ENCODE data around the gene XRCC1. TPM values are rescaled to one million over a fixed set of nuclear protein-coding genes. Genes with fewer than 3 reads are reported as not detected.

The XRCC1 gene
- total and polyA plus RNA-seq, 9 of the 15 experiments (the other 6 are each of a cell fraction or from before 2014, with no cell fraction given) = 1.5 to 36.9 (median 24.9) TPM

DNA sequence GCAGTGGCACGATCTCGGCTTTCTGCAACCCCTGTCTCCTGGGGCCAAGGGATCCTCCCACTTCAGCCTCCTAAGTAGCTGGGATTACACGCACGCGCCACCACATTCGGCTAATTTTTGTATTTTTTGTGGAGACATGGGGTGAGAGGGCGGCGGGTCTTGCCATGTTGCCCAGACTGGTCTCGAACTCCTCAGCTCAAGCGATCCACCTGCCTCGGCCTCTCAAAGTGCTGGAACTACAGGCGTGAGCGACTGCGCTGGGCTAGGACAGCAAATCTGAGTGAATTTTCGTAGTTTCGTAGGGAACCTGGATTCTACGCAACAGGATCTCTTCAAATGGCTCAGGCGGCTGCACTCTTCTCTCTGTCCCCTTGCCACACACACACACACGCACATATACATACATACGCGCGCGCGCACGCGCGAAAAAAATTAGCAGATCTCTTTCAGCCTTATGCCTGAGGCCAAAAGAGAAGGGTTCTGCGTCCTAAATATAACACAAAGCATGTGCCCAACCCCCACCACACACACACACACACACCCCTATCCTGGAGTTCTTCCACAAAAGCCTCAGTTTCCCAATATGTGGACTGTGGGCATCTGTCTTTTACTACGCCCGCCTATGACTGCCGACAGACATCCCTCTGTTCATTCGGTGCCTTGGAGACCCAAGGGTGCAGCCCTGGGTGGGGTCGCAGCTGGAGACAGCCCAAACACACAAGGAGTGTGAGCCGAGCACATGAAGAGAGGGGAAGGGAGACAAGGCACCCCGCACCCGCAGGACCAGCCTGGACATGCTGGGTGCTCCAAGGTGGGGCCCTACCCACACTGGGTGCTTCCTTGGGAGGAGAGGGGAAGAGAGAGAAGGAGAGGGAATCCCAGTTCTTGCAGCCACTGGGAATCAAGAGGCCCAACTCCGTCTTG is 890 bp upstream of the XRCC1 start:
- CTCF ChIA-PET (ENCODE audit: low intra/inter-chr PET ratio) = no interaction called here
- POLR2A ChIA-PET = interaction anchor here (0.6 to 1.5 kb wide), 2 partner anchors 20 to 189 kb away, joined by 3 to 5 read pairs; partner anchors contain the start of genes IRGQ and ZNF576
- no peak overlapping the region for H3K4me3 ChIP-seq
- H3K27ac ChIP-seq (ENCODE audit: extremely low read depth, low read depth, low read length) = no peak overlapping the region
- TF ChIP-seq EP400 (IDR thresholded peaks at IDR 0.05) = 0 out of 2 replicates have a peak, but pooled peaks have one; percentile 2
- TF ChIP-seq, protein P1, sequence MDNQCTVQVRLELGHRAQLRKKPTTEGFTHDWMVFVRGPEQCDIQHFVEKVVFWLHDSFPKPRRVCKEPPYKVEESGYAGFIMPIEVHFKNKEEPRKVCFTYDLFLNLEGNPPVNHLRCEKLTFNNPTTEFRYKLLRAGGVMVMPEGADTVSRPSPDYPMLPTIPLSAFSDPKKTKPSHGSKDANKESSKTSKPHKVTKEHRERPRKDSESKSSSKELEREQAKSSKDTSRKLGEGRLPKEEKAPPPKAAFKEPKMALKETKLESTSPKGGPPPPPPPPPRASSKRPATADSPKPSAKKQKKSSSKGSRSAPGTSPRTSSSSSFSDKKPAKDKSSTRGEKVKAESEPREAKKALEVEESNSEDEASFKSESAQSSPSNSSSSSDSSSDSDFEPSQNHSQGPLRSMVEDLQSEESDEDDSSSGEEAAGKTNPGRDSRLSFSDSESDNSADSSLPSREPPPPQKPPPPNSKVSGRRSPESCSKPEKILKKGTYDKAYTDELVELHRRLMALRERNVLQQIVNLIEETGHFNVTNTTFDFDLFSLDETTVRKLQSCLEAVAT (IDR thresholded peaks at IDR 0.05) = 0 out of 4 replicates have a peak, but pooled peaks of 1 of the 2 experiments have one; percentile 19
- TF ChIP-seq SP2 (IDR thresholded peaks at IDR 0.05; ENCODE audit: extremely low read depth, low read depth, low read length, poor library complexity, severe bottlenecking) = no peak
- 78% methylated on average over 36 of the region's 37 CpGs for WGBS (ENCODE audit: insufficient coverage, low coverage, missing lambda C conversion rate)
- H3K4me2 ChIP-seq (ENCODE audit: insufficient read depth, low read length) = peak overlapping the region; percentile 48
- H3K9ac ChIP-seq (ENCODE audit: insufficient read depth in 1 of 2, low read depth in 2 of 2, low read length in 2 of 2) = peak overlapping the region; percentile 17 to 74; a peak in 3 of 4 replicates
- H3K9me3 ChIP-seq (replicated peaks; ENCODE audit: control insufficient read depth, insufficient read depth, low read depth, low read length) = no peaks in the 10 kb centered on the region
- no peaks in the 10 kb centered on the region; a peak in 1 of 5 replicates for H3K27me3 ChIP-seq (ENCODE audit: control insufficient read depth in 2 of 2, insufficient read depth in 2 of 2, low read length in 2 of 2)
- intact Hi-C loops (cut with micrococcal nuclease) (loop anchor here (1.0 kb wide), 1 partner anchor 20 kb away; the partner anchor contains the start of genes IRGQ and ZNF576), in situ Hi-C loops (cut with MboI) (no loop called here)
- BruUV-seq (replicated peaks) = no TSS peak
- FAIRE-seq (no peak), ATAC-seq (no peak), DNase-seq (ENCODE audit: extremely low read depth in 1 of 4, low spot score in 3 of 4) (no peak)
- H2AFZ ChIP-seq (ENCODE audit: low read depth, low read length) = peak overlapping the region; percentile 85
- H3K36me3 ChIP-seq (ENCODE audit: control insufficient read depth, insufficient read depth, low read length) = peaks cover 8% of the 10 kb centered on the region; the same call in 2 of the 3 replicates
- no peaks in the 10 kb centered on the region for H4K20me1 ChIP-seq (replicated peaks; ENCODE audit: control insufficient read depth, insufficient read depth, low read length)
- no peaks in the 10 kb centered on the region for H3K9me1 ChIP-seq (ENCODE audit: control insufficient read depth, insufficient read depth, low read length)
- H3K4me1 ChIP-seq (replicated peaks in 1 of 2; ENCODE audit: control insufficient read depth in 2 of 2, insufficient read depth in 2 of 2, low read length in 2 of 2) = peaks cover 7 to 25% of the 10 kb centered on the region in 2 experiments; a peak in 4 of 5 replicates
- H3K79me2 ChIP-seq (ENCODE audit: control insufficient read depth, insufficient read depth, low read length) = peaks cover 12% of the 10 kb centered on the region
